SU-DHL-6 (cell line): ENCODE data around the gene CXXC4.

Experiments used
- H2AFZ ChIP-seq: fragments of 200-600 bp; sonication (generic); 2 replicates; pipeline ENCODE4 v1.6.1; 2014; ENCODE audit warnings: low read depth, mild to moderate bottlenecking, moderate library complexity, mixed read lengths, antibody characterized with exemption, low read length; ENCODE audit not compliant: severe bottlenecking
- H3F3A ChIP-seq: fragments of 200-600 bp; shearing (Covaris generic); 2 replicates; pipeline ENCODE4 v1.6.0; 2016; ENCODE audit warnings: antibody characterized with exemption, mild to moderate bottlenecking; ENCODE audit not compliant: insufficient read depth
- H3K27ac ChIP-seq: fragments of 200-600 bp; sonication (generic); 2 replicates; pipeline ENCODE4 v1.5.1; 2016; ENCODE audit warnings: low read depth, mild to moderate bottlenecking, low read length, moderate library complexity, mixed read lengths
- H3K27me3 ChIP-seq: fragments of 200-600 bp; sonication (generic), shearing (Covaris generic); 2 replicates; pipeline ENCODE4 v1.6.0; 2014; ENCODE audit warnings: mild to moderate bottlenecking, low read length
- H3K36me3 ChIP-seq: fragments of 200-600 bp; sonication (generic); 2 replicates; pipeline ENCODE4 v1.6.1; 2014; ENCODE audit warnings: mild to moderate bottlenecking, low read length, mixed read lengths
- H3K4me2 ChIP-seq: fragments of 300-600, 200-600 bp; shearing (Covaris generic), sonication (generic); 2 replicates; pipeline ENCODE4 v1.6.0; 2014; ENCODE audit warnings: low read length, low read depth, mild to moderate bottlenecking; ENCODE audit not compliant: poor library complexity, severe bottlenecking
- H3K4me3 ChIP-seq: fragments of 200-600 bp; sonication (generic); 2 replicates; pipeline ENCODE4 v1.5.1; 2014; ENCODE audit warnings: antibody characterized with exemption, low read length, mild to moderate bottlenecking, mixed read lengths; ENCODE audit not compliant: insufficient read depth, poor library complexity, severe bottlenecking
- H3K79me2 ChIP-seq: fragments of 200-600 bp; sonication (generic); 2 replicates; pipeline ENCODE4 v1.6.1; 2014; ENCODE audit warnings: mild to moderate bottlenecking, low read length, moderate library complexity; ENCODE audit not compliant: insufficient read depth
- H3K9ac ChIP-seq: fragments of 200-600 bp; sonication (generic); 2 replicates; pipeline ENCODE4 v1.7.0; 2014; ENCODE audit warnings: mild to moderate bottlenecking, low read length
- H3K9me2 ChIP-seq: fragments of 200-600 bp; sonication (generic); replicated peaks from 2 replicates; pipeline ENCODE4 v1.6.1; 2014; ENCODE audit warnings: low read length; ENCODE audit not compliant: insufficient read depth
- H3K9me3 ChIP-seq: fragments of 200-600 bp; sonication (generic); 2 replicates; pipeline ENCODE4 v1.6.1; 2014; ENCODE audit warnings: low read length, mixed read lengths; ENCODE audit not compliant: insufficient read depth
- H4K20me1 ChIP-seq: fragments of 200-600 bp; sonication (generic); 2 replicates; pipeline ENCODE4 v1.6.1; 2014; ENCODE audit warnings: low read depth, mild to moderate bottlenecking, antibody characterized with exemption, low read length, moderate library complexity, mixed read lengths
- CTCF ChIP-seq: fragments of 200-600 bp; sonication (generic); IDR thresholded peaks from one replicate; pipeline ENCODE4 v1.5.1; 2017; ENCODE audit warnings: antibody characterized with exemption, mild to moderate bottlenecking, low read length, moderate library complexity; ENCODE audit not compliant: insufficient read depth, poor library complexity, severe bottlenecking
- EZH2phosphoT487 ChIP-seq: fragments of 200-600 bp; sonication (generic), shearing (Covaris generic); conservative IDR thresholded peaks from 2 replicates; pipeline ENCODE4 v1.6.1; 2018; ENCODE audit warnings: mild to moderate bottlenecking, antibody characterized with exemption, low read length, moderate library complexity, mixed read lengths

CXXC4 gene

GRCh38 chr4:104425948-104426347 is 68.7 kb downstream of the CXXC4 start:
- Histone ChIP-seq H3K27me3 (no peaks in the 10 kb centered on the region), H3K9ac (no peak overlapping the region), H3F3A (no peaks in the 10 kb centered on the region), H3K4me3 (no peak overlapping the region), H3K36me3 (no peaks in the 10 kb centered on the region), H3K27ac (no peak overlapping the region), H3K4me2 (no peak overlapping the region), H2AFZ (no peak overlapping the region), H3K79me2 (no peaks in the 10 kb centered on the region), H3K9me2 (no peaks in the 10 kb centered on the region), H4K20me1 (no peaks in the 10 kb centered on the region), H3K9me3 (no peaks in the 10 kb centered on the region)
- TF ChIP-seq EZH2phosphoT487 (no peak), CTCF (no peak)

GRCh38 chr4:104424989-104425388 is 69.7 kb downstream of the CXXC4 start:
- Histone ChIP-seq H3K36me3 (no peaks in the 10 kb centered on the region), H3K27me3 (no peaks in the 10 kb centered on the region), H3K4me2 (no peak overlapping the region), H3K9ac (no peak overlapping the region), H2AFZ (no peak overlapping the region), H4K20me1 (no peaks in the 10 kb centered on the region), H3K27ac (no peak overlapping the region), H3K4me3 (no peak overlapping the region), H3F3A (no peaks in the 10 kb centered on the region), H3K9me2 (no peaks in the 10 kb centered on the region), H3K9me3 (no peaks in the 10 kb centered on the region), H3K79me2 (no peaks in the 10 kb centered on the region)
- TF ChIP-seq CTCF: no peak
- TF ChIP-seq EZH2phosphoT487: no peak

GRCh38 chr4:104424475-104424941 is 70.2 kb downstream of the CXXC4 start:
- no peak overlapping the region for H3K27ac ChIP-seq
- H3K4me3 ChIP-seq: no peak overlapping the region
- no peaks in the 10 kb centered on the region for H3K27me3 ChIP-seq
- H3K9me2 ChIP-seq: no peaks in the 10 kb centered on the region
- H3K9me3 ChIP-seq: no peaks in the 10 kb centered on the region
- no peak overlapping the region for H2AFZ ChIP-seq
- H3K36me3 ChIP-seq: no peaks in the 10 kb centered on the region
- no peaks in the 10 kb centered on the region for H4K20me1 ChIP-seq
- H3K79me2 ChIP-seq: no peaks in the 10 kb centered on the region
- H3F3A ChIP-seq: no peaks in the 10 kb centered on the region
- no peak for TF ChIP-seq CTCF
- TF ChIP-seq EZH2phosphoT487: no peak
- no peak overlapping the region for H3K9ac ChIP-seq
- H3K4me2 ChIP-seq: no peak overlapping the region

- Histone ChIP-seq H3K27ac (no peak overlapping the region), H3K4me2 (no peak overlapping the region), H3K36me3 (no peaks in the 10 kb centered on the region), H2AFZ (no peak overlapping the region), H3K9ac (no peak overlapping the region), H3K4me3 (no peak overlapping the region), H3K27me3 (no peaks in the 10 kb centered on the region), H3K9me3 (no peaks in the 10 kb centered on the region), H4K20me1 (no peaks in the 10 kb centered on the region), H3F3A (no peaks in the 10 kb centered on the region), H3K9me2 (no peaks in the 10 kb centered on the region), H3K79me2 (no peaks in the 10 kb centered on the region)
- no peak for TF ChIP-seq CTCF
- TF ChIP-seq EZH2phosphoT487: no peak
Observed at GRCh38 chr4:104421566-104421965, 73.1 kb downstream of the CXXC4 start.
